ENCODE measurements around the gene PAM16.
"Not testable (repeated sequence)": the region's sequence is repeated elsewhere in the genome, so short reads cannot be mapped to it uniquely, and the experiment has no call there.

Gene PAM16

GRCh38 chr16:4337540-4338088 lies 13.5 kb downstream of the PAM16 start:
- DNase-seq, result no peak

GRCh38 chr16:4336701-4337539 lies 14.2 kb downstream of the PAM16 start:
- no peak for DNase-seq

GRCh38 chr16:4334724-4335495 lies 16.2 kb downstream of the PAM16 start:
- no peak for DNase-seq

- not testable (repeated sequence) for DNase-seq
Measured at GRCh38 chr16:4333714-4334113, 17.4 kb downstream of the PAM16 start.

- DNase-seq, result no peak
Measured at GRCh38 chr16:4333308-4333638, 17.8 kb downstream of the PAM16 start.

GRCh38 chr16:4332623-4333307 lies 18.4 kb downstream of the PAM16 start:
- DNase-seq, result no peak

GRCh38 chr16:4332083-4332482 lies 19.0 kb downstream of the PAM16 start:
- no peak for DNase-seq

GRCh38 chr16:4330277-4330874 lies 20.7 kb downstream of the PAM16 start:
- peak in 50 of 56 donors; percentile 6 to 87 (median 52) for DNase-seq

- peak in 1 of 56 donors; percentile 44 for DNase-seq
Measured at GRCh38 chr16:4328782-4329775, 22.0 kb downstream of the PAM16 start.

GRCh38 chr16:4328046-4328781 lies 22.9 kb downstream of the PAM16 start:
- peak in 52 of 56 donors; percentile 19 to 86 (median 65) for DNase-seq

GRCh38 chr16:4327386-4328045 lies 23.6 kb downstream of the PAM16 start:
- DNase-seq, result peak in 5 of 56 donors; percentile 7 to 68 (median 28)

- DNase-seq, result no peak
Measured at GRCh38 chr16:4325253-4325758, 25.8 kb downstream of the PAM16 start.

GRCh38 chr16:4324492-4325252 lies 26.4 kb downstream of the PAM16 start:
- DNase-seq, result no peak

- DNase-seq, result peak in 1 of 56 donors; percentile 21
Measured at GRCh38 chr16:4323845-4324488, 27.2 kb downstream of the PAM16 start.

- DNase-seq, result peak in 29 of 56 donors; percentile 12 to 72 (median 33)
Measured at GRCh38 chr16:4323071-4323844, 27.9 kb downstream of the PAM16 start.
